HEK293 (cell line): Measurements from ENCODE around the gene KSR1.

Experiments used
- SALL2 ChIP-seq: fragments of 450-650 bp; formaldehyde crosslinking; IDR thresholded peaks from 2 replicates; pipeline ENCODE4 v1.5.0; 2017; ENCODE audit warnings: missing biosample characterization, mild to moderate bottlenecking, missing genetic modification characterization, borderline replicate concordance
- ZNF560 ChIP-seq: fragments of 450-650 bp; formaldehyde crosslinking; IDR thresholded peaks from 2 replicates; pipeline ENCODE4 v1.5.1; 2017; ENCODE audit warnings: missing biosample characterization, missing genetic modification characterization, borderline replicate concordance
- TF ChIP-seq, protein P1 (sequence below): fragments of 450-650 bp; formaldehyde crosslinking; IDR thresholded peaks from 2 replicates; pipeline ENCODE4 v1.5.1; 2016; ENCODE audit warnings: missing biosample characterization, missing genetic modification characterization

- TF ChIP-seq ZNF560 (tag by site-specific recombination): no peak
- TF ChIP-seq, protein P1, sequence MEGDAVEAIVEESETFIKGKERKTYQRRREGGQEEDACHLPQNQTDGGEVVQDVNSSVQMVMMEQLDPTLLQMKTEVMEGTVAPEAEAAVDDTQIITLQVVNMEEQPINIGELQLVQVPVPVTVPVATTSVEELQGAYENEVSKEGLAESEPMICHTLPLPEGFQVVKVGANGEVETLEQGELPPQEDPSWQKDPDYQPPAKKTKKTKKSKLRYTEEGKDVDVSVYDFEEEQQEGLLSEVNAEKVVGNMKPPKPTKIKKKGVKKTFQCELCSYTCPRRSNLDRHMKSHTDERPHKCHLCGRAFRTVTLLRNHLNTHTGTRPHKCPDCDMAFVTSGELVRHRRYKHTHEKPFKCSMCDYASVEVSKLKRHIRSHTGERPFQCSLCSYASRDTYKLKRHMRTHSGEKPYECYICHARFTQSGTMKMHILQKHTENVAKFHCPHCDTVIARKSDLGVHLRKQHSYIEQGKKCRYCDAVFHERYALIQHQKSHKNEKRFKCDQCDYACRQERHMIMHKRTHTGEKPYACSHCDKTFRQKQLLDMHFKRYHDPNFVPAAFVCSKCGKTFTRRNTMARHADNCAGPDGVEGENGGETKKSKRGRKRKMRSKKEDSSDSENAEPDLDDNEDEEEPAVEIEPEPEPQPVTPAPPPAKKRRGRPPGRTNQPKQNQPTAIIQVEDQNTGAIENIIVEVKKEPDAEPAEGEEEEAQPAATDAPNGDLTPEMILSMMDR (tag by site-specific recombination): no peak
- no peak for TF ChIP-seq SALL2 (tag by site-specific recombination)
These were observed 42.5 kb upstream of the KSR1 start for GRCh38 chr17:27413792-27414191.
